Astrocyte of the spinal cord (primary cell): ENCODE results near the gene CCDC12.

ENCODE experiments used
- DNase-seq: peaks from one replicate; pipeline ENCODE4 v3.0.0; 2011; ENCODE audit warnings: low read depth, low spot score
- H3K4me3 ChIP-seq: 2 replicates; pipeline ENCODE4 v1.5.1; 2011; ENCODE audit warnings: low read depth, mild to moderate bottlenecking, low read length, moderate library complexity
- CTCF ChIP-seq: IDR thresholded peaks from 2 replicates; pipeline ENCODE4 v1.5.1; 2012; ENCODE audit warnings: low read depth, mild to moderate bottlenecking, low read length, inconsistent platforms
- in situ Hi-C: cut with HindIII; loops from 2 replicates; pipeline ENCODE4 v1.10.0; 2017; ENCODE audit warnings: low sequenced_read_pairs

CCDC12 gene

DNA sequence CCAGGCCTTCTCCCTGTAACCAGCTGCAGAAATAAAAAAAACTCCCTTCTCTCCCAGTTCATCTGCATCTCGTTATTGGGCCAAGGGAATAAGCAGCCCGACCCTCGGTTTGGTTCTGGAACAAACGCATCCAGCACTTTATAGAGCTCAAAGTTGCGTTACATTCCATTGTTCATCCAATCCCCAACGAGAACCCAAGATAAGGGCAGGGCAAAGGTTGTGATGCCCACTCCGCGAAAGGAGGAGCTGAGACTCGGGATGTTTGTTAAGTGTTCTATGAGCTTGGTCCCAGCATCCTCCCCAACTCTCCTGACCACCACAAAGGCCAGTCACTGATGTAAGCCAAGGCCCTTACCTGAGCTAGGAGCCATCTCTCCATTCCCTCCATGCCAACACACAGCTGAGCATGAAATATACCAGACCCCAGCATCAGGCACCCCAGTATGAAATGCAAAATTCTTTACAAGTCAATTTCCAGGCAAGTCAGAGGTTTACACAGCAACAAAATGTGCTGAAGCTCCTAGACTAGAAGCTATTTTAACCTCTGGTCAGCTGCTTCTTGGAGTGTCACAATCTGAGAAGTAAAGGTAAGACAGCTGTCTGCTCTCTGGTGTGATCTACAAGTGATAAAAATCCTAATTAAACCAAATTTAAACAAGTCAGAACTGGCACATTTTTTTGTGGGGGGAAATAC is 17.9 kb downstream of the CCDC12 start:
- no peak for TF ChIP-seq CTCF
- DNase-seq: no peak
- in situ Hi-C loops: no loop called here

DNA sequence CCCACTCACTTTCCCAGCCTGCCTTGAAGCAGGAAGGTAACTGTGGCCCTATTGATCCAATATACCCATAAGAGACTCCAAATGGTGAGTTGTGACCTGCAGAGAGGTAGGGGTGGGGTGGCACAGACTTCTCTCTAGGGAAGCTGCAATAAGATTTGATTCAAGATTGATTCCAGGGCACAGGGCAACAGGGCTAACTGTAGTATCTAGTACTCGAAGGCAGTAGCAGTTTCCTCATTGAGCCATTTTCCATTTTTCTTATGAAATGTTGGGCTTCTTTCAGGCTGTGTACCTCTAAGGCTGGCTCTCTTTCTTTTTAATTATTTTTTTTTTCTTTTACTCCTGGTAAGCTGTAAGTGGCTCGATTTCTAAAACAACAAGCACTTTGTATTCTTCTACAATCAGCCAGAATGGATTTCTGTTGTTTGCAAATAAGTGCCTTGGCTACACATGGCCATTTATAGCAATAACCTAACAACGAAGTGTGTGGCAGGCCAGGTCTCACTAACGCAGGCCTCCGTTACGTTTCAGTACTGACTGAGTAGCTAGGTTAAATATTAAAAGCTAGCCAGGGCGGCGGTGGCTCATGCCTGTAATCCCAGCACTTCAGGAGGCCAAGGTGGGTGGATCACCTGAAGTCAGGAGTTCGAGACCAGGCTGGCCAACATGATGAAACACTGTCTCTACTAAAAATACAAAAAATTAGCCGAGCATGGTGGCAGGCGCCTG is 19.3 kb downstream of the CCDC12 start:
- no peak for DNase-seq
- H3K4me3 ChIP-seq: no peak overlapping the region
- in situ Hi-C loops: no loop called here
- no peak for TF ChIP-seq CTCF

More for the DNA sequence above, 17.9 kb downstream of the CCDC12 start:
- no peak overlapping the region for H3K4me3 ChIP-seq

- no peak overlapping the region for H3K4me3 ChIP-seq
- in situ Hi-C loops: no loop called here
- no peak for TF ChIP-seq CTCF
- no peak for DNase-seq
Measured at GRCh38 chr3:46955801-46956259, 20.7 kb downstream of the CCDC12 start.

GRCh38 chr3:46955157-46955556 is 21.4 kb downstream of the CCDC12 start:
- no peak for TF ChIP-seq CTCF
- DNase-seq: no peak
- no peak overlapping the region for H3K4me3 ChIP-seq
- in situ Hi-C loops: no loop called here

DNA sequence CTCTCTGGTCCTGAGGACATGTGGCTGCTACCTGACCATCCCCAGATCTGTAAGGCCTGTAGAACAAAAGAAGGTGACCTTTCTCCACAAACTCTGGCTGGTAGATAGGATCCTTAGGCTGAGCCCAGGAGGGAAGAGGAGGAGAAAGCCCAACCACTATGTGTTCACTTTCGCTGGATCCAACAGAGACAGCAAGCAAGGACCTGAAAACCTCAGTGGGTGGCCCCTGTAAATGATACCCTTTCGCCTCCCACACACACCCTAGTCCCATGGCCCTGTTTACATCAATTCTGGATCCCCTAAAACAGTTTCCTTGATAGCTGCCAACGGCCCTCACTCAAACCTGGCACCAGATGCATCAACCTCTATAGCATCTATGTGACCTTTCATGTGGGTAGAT is 22.4 kb downstream of the CCDC12 start:
- TF ChIP-seq CTCF: no peak
- no peak for DNase-seq
- in situ Hi-C loops: no loop called here
- H3K4me3 ChIP-seq: no peak overlapping the region

GRCh38 chr3:46953234-46954010 is 23.1 kb downstream of the CCDC12 start:
- in situ Hi-C loops: no loop called here
- TF ChIP-seq CTCF: no peak
- no peak overlapping the region for H3K4me3 ChIP-seq
- DNase-seq: no peak
